Measurements from ENCODE around the gene KIF18A.
"Not testable (repeated sequence)": the region's sequence is repeated elsewhere in the genome, so short reads cannot be mapped to it uniquely, and the experiment has no call there.

Gene KIF18A

DNA sequence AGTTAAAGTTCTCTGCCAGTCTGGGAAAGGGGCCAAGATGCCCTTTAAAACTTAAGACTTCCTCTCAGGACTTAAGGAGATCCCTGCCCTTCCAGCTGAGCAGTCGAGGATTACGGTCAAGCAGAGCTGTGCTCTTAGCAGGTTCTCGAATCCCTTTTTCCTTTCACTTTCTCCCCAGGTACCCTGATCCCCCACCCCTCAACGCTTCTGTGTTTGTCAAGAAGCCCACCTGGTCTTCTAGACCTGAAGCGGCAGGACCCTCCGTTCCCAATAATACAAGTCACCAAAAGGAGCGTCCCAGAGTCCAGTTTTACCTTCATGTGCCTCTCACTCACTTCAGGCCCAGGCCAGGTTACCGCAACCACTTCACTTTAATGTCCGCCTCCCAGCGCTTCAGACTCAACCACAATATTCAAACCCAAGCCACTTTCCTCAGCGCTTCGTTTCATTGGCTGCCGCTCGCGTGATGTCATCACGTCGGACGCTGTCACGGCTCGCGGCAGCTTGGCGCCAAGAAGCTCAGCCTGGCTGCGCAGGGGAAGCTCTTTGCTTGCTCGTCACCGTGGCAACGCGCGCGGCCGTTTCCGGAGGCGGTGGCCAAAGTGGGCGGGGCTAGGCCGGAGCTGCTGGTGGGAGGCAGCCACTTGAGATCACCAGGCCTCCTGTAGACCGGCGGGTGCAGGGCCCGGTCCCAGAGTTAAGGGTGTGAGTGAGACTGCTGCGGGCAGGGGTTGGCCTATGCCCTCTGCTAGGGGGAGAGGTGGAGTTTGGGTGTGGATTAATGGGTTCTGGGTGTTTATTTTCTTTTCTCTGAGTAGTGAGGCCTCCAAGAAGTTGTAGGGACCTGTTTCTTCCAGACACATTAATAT lies at the start of gene KIF18A, which contains the start of gene METTL15:
Gene KIF18A (minus strand): TSS at position 407 of the 869 bp plus-strand sequence. CDS start 10,209 bp downstream, outside the sequence.
Gene METTL15 (plus strand): TSS at position 639 of the 869 bp plus-strand sequence. CDS start 4,947 bp downstream, outside the sequence.
- peak; percentile 92 for DNase-seq (ENCODE audit: low read depth)

- no peak for DNase-seq (ENCODE audit: low read depth)
Observed at GRCh38 chr11:28153586-28153985, 45.6 kb upstream of the KIF18A start.

- no peak for DNase-seq (ENCODE audit: low read depth)
Observed at GRCh38 chr11:28152743-28153142, 44.8 kb upstream of the KIF18A start.

DNA sequence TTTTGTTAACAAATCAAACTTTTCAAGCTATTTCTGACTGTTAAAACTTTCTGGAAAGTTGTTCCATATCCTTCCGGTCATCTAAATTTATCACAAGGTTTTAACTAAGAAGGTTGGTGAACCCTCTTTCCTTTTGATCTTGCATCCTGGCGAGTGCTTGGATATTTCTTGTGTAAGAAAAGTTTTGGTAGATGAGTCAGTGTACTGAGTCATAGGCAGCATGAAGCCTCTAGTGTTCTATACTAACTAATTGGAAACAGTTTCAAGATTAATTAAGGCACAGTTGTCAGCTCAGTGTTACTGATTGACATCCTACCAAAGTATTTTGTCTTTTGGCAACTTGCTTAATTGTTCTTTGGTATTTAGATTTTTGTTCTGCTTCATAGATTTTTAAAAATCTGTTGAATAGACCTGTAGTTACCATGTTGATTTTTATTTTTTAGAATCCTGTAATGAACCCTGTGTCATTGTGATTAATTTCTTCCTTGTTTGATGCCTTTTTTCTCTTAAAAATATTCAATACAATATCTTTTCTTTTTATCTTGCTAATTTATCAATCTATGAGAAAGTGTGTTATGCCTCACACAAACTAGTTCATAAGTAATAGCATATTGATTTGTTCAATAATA lies 38.3 kb upstream of the KIF18A start:
- DNase-seq (ENCODE audit: low read depth), result peak; percentile 76

DNA sequence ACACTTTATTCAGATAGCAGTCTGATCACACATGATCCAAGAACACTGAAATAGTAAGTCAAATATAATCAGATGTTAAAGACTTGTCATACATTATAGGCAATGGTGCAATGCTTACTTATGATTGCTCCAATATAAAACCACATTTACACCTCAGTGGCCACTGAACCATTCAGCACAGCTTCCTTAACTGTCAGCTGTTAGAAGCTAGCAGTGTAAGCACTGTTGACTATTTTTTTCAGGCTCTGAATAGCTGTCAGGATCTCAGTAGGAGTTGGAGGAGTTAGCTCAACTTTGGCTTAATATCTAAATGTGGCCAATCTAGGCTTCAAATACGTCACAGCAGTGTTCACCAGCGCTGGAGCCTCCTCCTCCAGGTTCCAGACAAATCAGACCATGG lies 36.9 kb upstream of the KIF18A start:
- no peak for DNase-seq (ENCODE audit: low read depth)

DNA sequence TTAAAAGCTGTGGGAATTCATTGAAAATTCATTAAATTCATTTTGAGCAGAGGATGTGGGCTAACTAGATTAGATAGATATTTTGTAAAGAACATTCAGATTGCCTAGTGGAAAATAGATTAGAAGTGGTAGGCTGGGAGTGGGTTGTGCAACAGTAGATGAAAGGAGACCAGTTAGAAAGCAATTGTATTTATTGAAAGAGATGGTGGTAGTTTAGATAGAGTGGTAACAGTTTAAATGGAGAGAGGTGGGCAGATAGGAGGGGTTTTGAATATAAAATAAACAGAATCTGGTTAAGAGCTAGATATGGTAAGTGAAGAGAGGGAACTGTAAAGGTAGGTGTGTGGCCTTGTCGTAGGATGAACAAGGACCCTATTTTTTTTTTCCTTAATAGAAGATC lies 34.8 kb upstream of the KIF18A start:
- DNase-seq (ENCODE audit: low read depth), result no peak

DNA sequence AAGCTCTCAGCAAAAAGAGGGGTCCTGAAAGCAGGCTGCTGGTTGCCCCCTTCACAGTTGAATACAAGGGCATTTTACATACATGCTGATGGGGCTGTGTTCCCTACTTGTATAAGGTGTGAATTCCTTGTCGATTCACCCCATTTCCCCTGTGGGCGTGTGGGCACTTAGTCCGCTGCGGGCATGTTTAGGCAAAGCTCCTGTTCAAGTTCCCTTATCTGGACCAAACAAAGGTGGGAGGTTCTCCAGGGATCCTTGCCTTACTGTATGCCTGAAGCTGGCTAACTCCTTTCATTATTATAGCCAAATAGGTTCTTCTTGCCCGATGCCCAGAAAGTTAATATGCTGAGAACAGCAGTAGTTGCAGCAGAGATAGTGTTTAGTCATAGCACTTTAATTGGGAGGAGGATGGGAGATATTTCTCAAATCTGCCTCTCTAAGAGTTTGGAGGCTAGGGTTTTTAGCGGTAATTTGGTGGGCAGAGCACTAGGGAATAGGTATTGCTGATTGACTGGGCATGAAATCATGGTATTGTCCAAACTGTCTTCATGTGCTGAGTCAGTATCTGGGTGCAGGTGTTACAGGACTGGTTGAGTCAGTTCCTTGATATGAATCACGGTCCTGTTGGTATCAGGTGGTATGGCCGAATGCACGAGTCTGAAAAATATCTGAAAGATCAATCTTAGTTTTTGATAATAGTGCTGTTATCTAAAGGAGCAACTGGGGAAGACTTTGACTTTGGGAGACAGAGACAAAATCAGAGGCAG lies 32.9 kb upstream of the KIF18A start:
- DNase-seq (ENCODE audit: low read depth), result no peak

- DNase-seq (ENCODE audit: low read depth), result no peak
Observed at GRCh38 chr11:28139841-28140415, 32.0 kb upstream of the KIF18A start.

DNA sequence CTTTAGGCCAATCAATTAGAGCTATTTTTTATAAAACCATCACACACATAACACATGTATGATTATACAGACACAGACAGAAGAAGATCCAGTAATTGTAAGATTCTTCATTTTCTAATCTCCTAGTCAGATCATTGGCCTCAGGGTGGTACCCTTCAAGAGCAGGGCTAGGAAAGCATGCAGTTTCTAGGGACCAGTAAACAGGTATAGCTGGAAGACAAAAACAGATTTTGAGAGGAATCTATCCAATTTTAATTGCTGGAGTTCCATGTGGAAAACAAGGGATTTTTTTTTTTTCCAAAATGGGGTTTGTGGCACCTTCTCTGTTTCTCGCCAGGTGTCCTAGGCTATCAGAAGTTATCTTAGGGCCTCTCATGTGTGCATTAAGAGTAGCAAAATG lies 29.9 kb upstream of the KIF18A start:
- DNase-seq (ENCODE audit: low read depth), result no peak

DNA sequence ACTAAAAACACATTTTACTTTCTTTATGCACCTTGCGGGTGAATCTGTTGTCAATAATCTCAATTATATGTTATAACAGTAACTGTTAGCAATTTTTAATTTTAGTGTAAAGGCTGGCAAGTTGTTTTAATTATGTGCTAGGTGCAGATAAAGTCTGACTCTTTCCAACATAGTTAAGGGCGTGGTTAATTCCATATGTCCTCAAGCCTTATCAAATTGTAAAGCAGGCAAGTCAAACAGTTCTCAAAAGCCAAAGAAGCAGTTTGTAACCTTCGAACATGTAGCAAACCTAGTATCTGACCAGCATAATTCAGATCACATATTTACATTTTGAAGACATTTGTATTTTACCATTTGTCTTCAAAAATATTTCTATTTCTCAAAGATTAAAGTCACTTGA lies 29.4 kb upstream of the KIF18A start:
- no peak for DNase-seq (ENCODE audit: low read depth)

DNA sequence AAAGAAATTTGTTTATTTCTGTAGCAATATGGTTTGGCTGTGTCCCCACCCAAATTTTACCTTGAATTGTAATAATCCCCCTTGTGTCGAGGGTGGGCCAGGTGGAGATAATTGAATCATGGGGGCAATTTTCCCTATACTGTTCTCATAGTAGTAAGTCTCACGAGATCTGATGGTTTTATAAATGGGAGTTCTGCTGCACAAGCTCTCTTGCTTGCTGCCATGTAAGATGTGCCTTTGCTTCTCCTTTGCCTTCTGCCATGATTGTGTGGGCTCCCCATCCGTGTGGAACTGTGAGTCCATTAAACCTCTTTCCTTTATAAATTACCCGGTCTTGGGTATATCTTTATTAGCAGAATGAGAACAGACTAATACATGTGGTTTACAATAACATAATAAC lies 28.2 kb upstream of the KIF18A start:
- DNase-seq (ENCODE audit: low read depth), result not testable (repeated sequence)

- DNase-seq (ENCODE audit: low read depth), result no peak
Observed at GRCh38 chr11:28133146-28133545, 25.2 kb upstream of the KIF18A start.

GRCh38 chr11:28132548-28132947 lies 24.6 kb upstream of the KIF18A start:
- no peak for DNase-seq (ENCODE audit: low read depth)

DNA sequence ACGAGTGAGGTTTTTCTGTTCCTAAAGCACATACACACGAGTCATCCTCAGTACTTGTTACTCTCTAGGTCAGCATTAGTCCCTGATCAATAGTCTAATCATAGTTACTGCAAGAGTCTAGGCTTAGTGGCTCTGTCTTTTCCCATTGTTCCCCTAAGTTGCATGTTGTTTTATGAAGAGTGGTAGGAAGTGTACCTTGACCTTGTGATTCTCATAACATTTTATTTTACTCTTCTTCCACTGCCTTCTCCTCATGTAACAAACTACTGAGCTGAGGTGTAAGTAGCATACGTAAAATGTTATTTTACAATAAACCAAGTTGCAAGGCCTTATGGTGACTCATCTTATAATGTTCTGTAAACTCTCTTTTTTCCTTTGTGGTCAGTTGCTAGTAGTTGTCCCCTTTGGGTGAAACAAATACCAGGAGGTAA lies 15.2 kb upstream of the KIF18A start:
- no peak for DNase-seq (ENCODE audit: low read depth)

DNA sequence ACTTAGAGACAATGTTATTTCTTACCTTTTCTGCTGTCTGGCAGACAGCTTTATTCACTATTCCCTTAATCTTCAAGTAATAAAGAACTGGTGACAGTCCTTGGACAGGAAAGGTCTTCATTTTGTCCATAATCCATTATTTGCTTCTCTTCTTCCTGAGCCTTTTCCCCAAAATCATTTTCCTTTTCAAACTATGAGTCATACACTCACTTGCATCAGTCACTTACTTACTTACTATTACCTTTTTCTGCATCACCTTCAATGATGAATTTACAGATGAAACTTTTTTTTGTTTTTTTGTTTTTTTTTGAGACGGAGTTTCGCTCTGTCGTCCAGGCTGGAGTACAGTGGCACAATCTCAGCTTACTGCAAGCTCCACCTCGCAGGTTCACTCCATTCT lies 9.8 kb upstream of the KIF18A start:
- no peak for DNase-seq (ENCODE audit: low read depth)

- DNase-seq (ENCODE audit: low read depth), result no peak
Observed at GRCh38 chr11:28114731-28115130, 6.8 kb upstream of the KIF18A start.

GRCh38 chr11:28114116-28114515 lies 6.2 kb upstream of the KIF18A start:
- no peak for DNase-seq (ENCODE audit: low read depth)

- no peak for DNase-seq (ENCODE audit: low read depth)
Observed at GRCh38 chr11:28110821-28111200, 2.9 kb upstream of the KIF18A start.

DNA sequence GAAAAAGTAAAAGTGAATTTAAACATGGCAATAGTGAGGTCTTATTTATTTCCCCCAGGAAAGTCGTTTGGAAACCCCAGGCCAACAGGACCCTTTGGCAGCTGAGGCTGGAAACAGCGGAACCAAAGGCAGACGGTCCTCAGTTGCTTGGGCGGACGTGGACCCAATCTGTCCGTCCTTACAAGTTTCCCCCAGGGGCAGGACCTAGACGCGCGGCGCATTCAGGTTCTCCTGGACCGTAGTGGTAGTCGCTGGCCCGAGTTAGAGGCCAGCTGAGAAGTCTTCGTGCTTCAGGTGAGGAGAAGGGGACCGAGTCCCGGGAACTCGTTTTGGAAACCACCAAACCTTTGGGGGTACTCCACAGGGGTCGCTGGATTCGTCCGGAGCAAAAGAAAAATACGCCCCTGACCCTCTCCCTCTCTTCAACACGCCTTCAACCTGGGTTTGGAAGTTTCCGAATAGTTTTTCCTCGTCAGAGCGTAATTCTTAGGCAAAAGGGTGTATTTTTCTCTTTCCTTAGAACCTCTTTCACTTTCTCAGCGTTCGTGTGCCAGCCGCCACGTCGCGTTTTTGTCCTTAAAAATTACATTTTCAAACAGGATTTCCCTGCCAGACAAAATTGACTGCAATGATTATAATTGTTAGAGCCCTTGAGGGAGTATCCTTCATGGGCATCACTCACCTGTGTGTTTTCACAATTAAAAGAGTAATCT lies 2.3 kb upstream of the KIF18A start:
- no peak for DNase-seq (ENCODE audit: low read depth)

DNA sequence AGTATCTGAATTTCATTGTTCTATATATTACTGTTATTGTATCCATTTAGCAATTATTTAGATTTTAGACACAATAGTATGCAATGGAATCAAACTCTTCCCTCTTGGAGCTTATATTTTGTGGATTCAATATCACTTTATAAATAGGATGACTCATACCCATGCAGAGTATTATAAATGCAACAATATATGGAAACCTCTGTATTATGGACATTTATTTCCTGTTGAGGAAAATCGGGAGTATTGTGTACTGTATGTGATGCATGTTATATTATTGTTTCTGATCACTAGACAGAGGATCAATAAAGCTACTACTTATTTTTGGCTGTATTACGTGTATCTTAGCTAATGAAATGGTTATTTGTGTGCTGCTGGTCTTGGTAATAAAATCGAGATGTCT lies 1.0 kb upstream of the KIF18A start:
- DNase-seq (ENCODE audit: low read depth), result no peak

GRCh38 chr11:28107191-28107749 lies 686 bp downstream of the KIF18A start:
- DNase-seq (ENCODE audit: low read depth), result no peak
